PC-9 (cell line): ENCODE data around the gene KCNK7. TPM values are rescaled to one million over a fixed set of nuclear protein-coding genes. Genes with fewer than 3 reads are reported as not detected.
A peak's percentile ranks its signal among the peaks of the same experiment; 100 is the strongest.

ENCODE experiments used
- BruUV-seq: library from RNA; stranded (reverse); fragments of 400-500 nt; replicated peaks from 2 replicates; lab custom pipeline; 2021; lab: Mats Ljungman, UMichigan
- CTCF ChIA-PET: fragments of 300-600 bp; sonication (Branson Sonifier 250); formaldehyde crosslinking; loops from one replicate; lab custom pipeline; 2022; ENCODE audit warnings: antibody characterized with exemption; lab: Charles Lee
- POLR2A ChIA-PET: fragments of 300-600 bp; sonication (Branson Sonifier 250); formaldehyde crosslinking; loops from one replicate; lab custom pipeline; 2022; ENCODE audit warnings: antibody characterized with exemption; ENCODE audit not compliant: unreplicated experiment; lab: Charles Lee
- DNase-seq, 2 experiments: peaks; one replicate each; pipeline versions ENCODE4 v3.0.0 to v3.0.0-alpha.2; 2015 to 2022; ENCODE audit warnings: mixed read lengths in 1 of 2
- H2AFZ ChIP-seq: fragments of 200-600 bp; sonication (generic); 2 replicates; pipeline ENCODE4 v1.8.1; 2017; ENCODE audit warnings: antibody characterized with exemption
- H3F3A ChIP-seq: fragments of 200-600 bp; sonication (generic); 2 replicates; pipeline ENCODE4 v1.8.1; 2017; ENCODE audit warnings: antibody characterized with exemption, mild to moderate bottlenecking, low read depth; ENCODE audit not compliant: insufficient read depth
- H3K27ac ChIP-seq: fragments of 200-600 bp; sonication (generic); 2 replicates; pipeline ENCODE4 v1.6.1; 2016; ENCODE audit warnings: mixed run types
- H3K27me3 ChIP-seq: fragments of 200-600 bp; sonication (generic); 2 replicates; pipeline ENCODE4 v1.6.1; 2016; ENCODE audit warnings: low read depth, mixed run types; ENCODE audit not compliant: insufficient read depth
- H3K36me3 ChIP-seq: fragments of 200-600 bp; sonication (generic); 2 replicates; pipeline ENCODE4 v1.6.1; 2016; ENCODE audit warnings: low read depth, mixed run types
- H3K4me1 ChIP-seq: fragments of 200-600 bp; sonication (generic); replicated peaks from 2 replicates; pipeline ENCODE4 v1.6.1; 2016; ENCODE audit warnings: mixed run types; ENCODE audit not compliant: insufficient read depth
- H3K4me2 ChIP-seq: fragments of 200-600 bp; sonication (generic); 2 replicates; pipeline ENCODE4 v1.6.1; 2017; ENCODE audit warnings: mixed run types
- H3K4me3 ChIP-seq: fragments of 200-600 bp; sonication (generic); 2 replicates; pipeline ENCODE4 v1.6.1; 2016; ENCODE audit warnings: mixed run types
- H3K79me2 ChIP-seq: fragments of 200-600 bp; sonication (generic); 2 replicates; pipeline ENCODE4 v1.6.1; 2017; ENCODE audit warnings: low read depth, mixed run types
- H3K9me2 ChIP-seq: fragments of 200-600 bp; sonication (generic); 2 replicates; pipeline ENCODE4 v1.8.1; 2017; ENCODE audit warnings: mild to moderate bottlenecking; ENCODE audit not compliant: insufficient read depth
- H3K9me3 ChIP-seq: fragments of 200-600 bp; sonication (generic); 2 replicates; pipeline ENCODE4 v1.8.1; 2016; ENCODE audit warnings: low read depth; ENCODE audit not compliant: insufficient read depth
- H4K20me1 ChIP-seq: fragments of 200-600 bp; sonication (generic); 2 replicates; pipeline ENCODE4 v1.8.1; 2017; ENCODE audit not compliant: insufficient read depth
- CTCF ChIP-seq: fragments of 200-600 bp; sonication (generic); conservative IDR thresholded peaks from 2 replicates; pipeline ENCODE4 v1.6.1; 2017; ENCODE audit warnings: mixed run types, antibody characterized with exemption, mild to moderate bottlenecking, moderate library complexity
- EZH2 ChIP-seq: fragments of 200-600 bp; sonication (generic); IDR thresholded peaks from 2 replicates; pipeline ENCODE4 v1.8.0; 2017; ENCODE audit warnings: antibody characterized with exemption, low read depth
- intact Hi-C: fragments of 100-400 bp; cut with micrococcal nuclease; formaldehyde crosslinking; loops from one replicate; pipeline ENCODE4 v1.10.0; 2022; ENCODE audit not compliant: unreplicated experiment
- total RNA-seq: library from RNA; stranded (reverse); gene quantifications from 2 replicates; pipeline ENCODE4 v1.2.3, GENCODE V29; 2021

The KCNK7 gene
- total RNA-seq, 1 experiment from 2014 or later: not detected

- H3K79me2 ChIP-seq: peaks cover 55% of the 10 kb centered on the region
- ChIA-PET POLR2A (interaction anchor here (0.5 to 1.5 kb wide), 9 partner anchors 12 to 257 kb away, joined by 3 to 47 read pairs (median 4); no protein-coding TSS in a partner anchor), CTCF (interaction anchor here (0.6 to 3.4 kb wide), 12 partner anchors 12 to 413 kb away, joined by 3 to 30 read pairs (median 7); partner anchors contain the start of genes FRMD8 and PCNX3)
- H4K20me1 ChIP-seq: peaks cover under 1% of the 10 kb centered on the region; the same call in 1 of the 2 replicates
- no TSS peak for BruUV-seq
- H3K27me3 ChIP-seq: no peaks in the 10 kb centered on the region
- H3K4me1 ChIP-seq: peaks cover 61% of the 10 kb centered on the region
- intact Hi-C loops: loop anchor here (5.0 kb wide), 5 partner anchors 45 to 480 kb away; partner anchors contain the start of genes CST6, KAT5, NEAT1 and SCYL1
- TF ChIP-seq CTCF: no peak
- TF ChIP-seq EZH2: no peak
- H3K9me2 ChIP-seq: no peaks in the 10 kb centered on the region
- H3K27ac ChIP-seq: no peak within 1 kb of the TSS
- H3K36me3 ChIP-seq: peaks cover 5% of the 10 kb centered on the region; the same call in 1 of the 2 replicates
- peaks cover 72% of the 10 kb centered on the region for H3F3A ChIP-seq
- H2AFZ ChIP-seq: no peak within 1 kb of the TSS
- peak within 1 kb of the TSS; percentile 73 for H3K4me3 ChIP-seq
- H3K9me3 ChIP-seq: no peaks in the 10 kb centered on the region
- peak; percentile 67 to 91 for DNase-seq
- peak within 1 kb of the TSS; percentile 96 for H3K4me2 ChIP-seq
Observed at GRCh38 chr11:65572356-65573051, 23.1 kb downstream of the KCNK7 start, which contains the start of gene FAM89B. Gene FAM89B (plus strand): TSS chr11:65572538. CDS start chr11:65572670, 132 bp downstream.

GRCh38 chr11:65571940-65572339, 23.7 kb downstream of the KCNK7 start:
- Histone ChIP-seq H3K27me3 (no peaks in the 10 kb centered on the region), H3K27ac (no peak overlapping the region), H3K4me2 (peak overlapping the region; percentile 96), H3K4me3 (peak overlapping the region; percentile 73), H3K9me3 (no peaks in the 10 kb centered on the region), H3F3A (peaks cover 70% of the 10 kb centered on the region), H3K4me1 (peaks cover 55% of the 10 kb centered on the region), H3K79me2 (peaks cover 58% of the 10 kb centered on the region), H4K20me1 (no peaks in the 10 kb centered on the region), H3K9me2 (no peaks in the 10 kb centered on the region), H2AFZ (no peak overlapping the region), H3K36me3 (peaks cover 5% of the 10 kb centered on the region; the same call in 1 of the 2 replicates)
- BruUV-seq: no TSS peak
- TF ChIP-seq CTCF (peak; percentile 70), EZH2 (no peak)
- intact Hi-C loops: loop anchor here (2.0 to 5.0 kb wide), 7 partner anchors 45 to 480 kb away; partner anchors contain the start of genes CST6, KAT5, NEAT1 and SCYL1
- POLR2A ChIA-PET: interaction anchor here (0.5 to 1.5 kb wide), 9 partner anchors 19 to 364 kb away, joined by 3 to 47 read pairs (median 4); no protein-coding TSS in a partner anchor
- CTCF ChIA-PET: interaction anchor here (0.6 to 3.4 kb wide), 10 partner anchors 11 to 413 kb away, joined by 3 to 30 read pairs (median 10); partner anchors contain the start of gene PCNX3
- DNase-seq: peak; percentile 56 to 75

GRCh38 chr11:65571420-65571819, 24.2 kb downstream of the KCNK7 start:
- CTCF ChIA-PET: interaction anchor here (2.0 to 3.4 kb wide), 2 partner anchors 12 to 30 kb away, joined by 8 to 25 read pairs; no protein-coding TSS in a partner anchor
- H3K27ac ChIP-seq: no peak overlapping the region

More at GRCh38 chr11:65571420-65571819, 24.2 kb downstream of the KCNK7 start:
- H3K9me3 ChIP-seq: no peaks in the 10 kb centered on the region
- peak overlapping the region; percentile 96 for H3K4me2 ChIP-seq
- DNase-seq: no peak
- H3K79me2 ChIP-seq: peaks cover 58% of the 10 kb centered on the region
- H3F3A ChIP-seq: peaks cover 70% of the 10 kb centered on the region
- peak overlapping the region; percentile 73; the same call in 1 of the 2 replicates for H3K4me3 ChIP-seq
- peaks cover 5% of the 10 kb centered on the region; the same call in 1 of the 2 replicates for H3K36me3 ChIP-seq
- no TSS peak for BruUV-seq
- H3K4me1 ChIP-seq: peaks cover 51% of the 10 kb centered on the region
- no peaks in the 10 kb centered on the region for H4K20me1 ChIP-seq
- H2AFZ ChIP-seq: no peak overlapping the region
- POLR2A ChIA-PET: interaction anchor here (0.5 to 0.7 kb wide), 5 partner anchors 19 to 363 kb away, joined by 3 to 7 read pairs (median 4); no protein-coding TSS in a partner anchor
- H3K27me3 ChIP-seq: no peaks in the 10 kb centered on the region
- H3K9me2 ChIP-seq: no peaks in the 10 kb centered on the region
- intact Hi-C loops: loop anchor here (2.0 to 5.0 kb wide), 7 partner anchors 44 to 481 kb away; partner anchors contain the start of genes CST6, KAT5, NEAT1 and SCYL1
- TF ChIP-seq EZH2: no peak
- no peak for TF ChIP-seq CTCF
